Hematopoietic multipotent progenitor cell treated with erythropoietin and hydrocortisone succinate and interleukin-3 and kit ligand, for 17 days (in vitro differentiated cells): Measurements from ENCODE around the gene PMEL.
"Not testable (repeated sequence)": the region's sequence is repeated elsewhere in the genome, so short reads cannot be mapped to it uniquely, and the experiment has no call there.

ENCODE experiments used
- DNase-seq: peaks from one replicate; pipeline ENCODE4 v3.0.0-alpha.2; 2015; ENCODE audit warnings: low spot score

The PMEL gene

DNA sequence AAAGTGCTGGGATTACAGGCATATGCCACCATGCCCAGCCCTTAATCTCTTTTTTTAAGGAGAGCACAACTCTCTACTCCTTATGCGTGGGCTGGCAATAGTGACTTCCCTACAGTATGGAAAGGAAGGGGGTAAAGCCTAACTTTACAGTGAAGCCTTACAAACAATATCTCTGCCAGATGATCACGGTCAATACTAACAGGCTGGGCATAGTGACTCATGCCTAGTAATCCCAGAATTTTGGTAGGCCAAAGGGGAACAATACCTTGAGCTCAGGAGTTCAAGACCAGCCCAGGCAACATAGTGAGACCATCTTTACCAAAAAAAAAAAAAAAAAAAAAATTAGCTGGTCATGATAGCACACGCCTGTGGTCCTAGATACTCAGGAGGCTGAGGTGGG is 43.7 kb downstream of the PMEL start:
- DNase-seq, result no peak

- DNase-seq, result not testable (repeated sequence)
These were observed 46.8 kb downstream of the PMEL start for GRCh38 chr12:55919032-55919431.

GRCh38 chr12:55915482-55915859 is 50.4 kb downstream of the PMEL start:
- no peak for DNase-seq

DNA sequence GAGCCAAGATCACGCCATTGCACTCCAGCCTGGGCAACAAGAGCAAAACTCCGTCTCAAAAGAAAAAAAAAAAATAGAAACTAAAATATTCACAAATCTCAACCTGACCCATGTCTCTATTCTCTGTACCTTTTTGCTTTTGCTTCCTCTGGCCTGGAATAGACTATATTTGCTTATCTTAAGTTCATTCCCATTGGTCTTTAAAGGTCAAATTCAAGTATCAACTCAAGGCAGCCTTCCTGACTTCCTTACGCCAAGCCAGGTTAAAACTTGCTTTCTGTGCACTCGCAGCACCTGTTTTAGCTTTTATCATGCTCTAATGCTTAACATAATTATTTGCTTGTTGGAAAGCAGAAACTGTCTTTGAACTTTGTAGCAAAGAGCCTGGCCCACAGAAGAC is 52.9 kb downstream of the PMEL start:
- DNase-seq, result no peak

- no peak for DNase-seq
These were observed 56.3 kb downstream of the PMEL start for GRCh38 chr12:55909513-55909884.

DNA sequence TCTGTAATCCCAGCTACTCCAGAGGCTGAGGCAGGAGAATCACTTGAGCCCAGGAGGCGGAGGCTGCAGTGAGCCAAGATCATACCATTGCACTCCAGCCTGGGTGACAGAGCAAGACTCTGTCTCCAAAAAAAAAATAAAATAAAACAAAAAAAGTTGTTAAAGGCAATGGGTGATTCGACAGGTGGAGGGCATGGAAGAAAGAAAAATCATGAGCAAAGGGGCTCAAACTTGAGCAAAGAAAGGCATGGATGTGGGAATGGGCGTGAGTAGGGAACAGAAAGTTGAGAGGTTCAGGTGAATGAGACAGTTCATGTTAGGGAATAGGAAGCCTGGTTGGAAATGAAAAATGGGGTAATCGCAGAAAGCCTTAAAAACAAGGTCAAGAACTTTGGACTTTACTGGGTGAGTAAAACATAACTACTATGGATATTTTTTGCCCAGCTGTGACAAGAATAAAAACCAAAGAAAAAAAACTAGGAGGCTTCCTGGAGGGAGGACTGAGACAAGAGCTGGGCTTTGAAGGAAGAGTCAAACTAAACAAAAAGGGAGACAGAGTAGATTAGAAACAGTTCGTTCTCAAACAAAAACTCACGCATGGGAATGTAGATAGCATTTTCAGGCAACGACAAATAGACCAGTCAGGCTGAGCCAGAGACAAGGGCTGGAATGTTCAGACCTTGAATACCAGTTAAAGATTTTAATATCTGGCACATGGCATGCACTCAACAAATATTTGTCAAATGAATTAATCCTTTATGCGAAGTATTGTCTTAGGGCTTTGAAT is 56.9 kb downstream of the PMEL start:
- no peak for DNase-seq

DNA sequence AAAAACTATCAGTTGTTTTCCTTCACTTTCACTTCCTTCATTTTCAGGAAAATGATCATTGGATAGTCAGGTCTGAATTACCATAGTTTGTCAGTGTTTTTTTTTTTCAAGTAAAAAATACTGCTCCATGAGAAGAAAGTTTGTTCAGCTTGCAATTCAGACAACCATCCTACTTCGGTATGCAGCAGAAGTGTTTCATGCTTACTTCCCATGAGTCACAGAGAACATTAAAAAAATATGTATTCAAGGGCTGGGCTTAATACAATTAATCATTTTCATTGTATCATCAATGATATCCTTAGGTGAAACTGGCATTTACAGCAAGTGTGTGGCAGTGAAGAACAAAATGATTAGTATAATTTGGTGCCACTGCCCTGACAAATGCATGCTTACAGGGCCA is 59.8 kb downstream of the PMEL start:
- no peak for DNase-seq
